HepG2 (cell line): ENCODE measurements around the gene SOX8. TPM values are rescaled to one million over a fixed set of nuclear protein-coding genes. Genes with fewer than 3 reads are reported as not detected.

Experiments used
- ATAC-seq: fragments of 200-7000 bp; cut with Tn5 transposase; 3 replicates; pipeline ENCODE4 v1.9.1; 2020; ENCODE audit warnings: mild to moderate bottlenecking, moderate library complexity
- BruUV-seq: library from RNA; stranded (reverse); fragments of 400-500 nt; replicated peaks from 2 replicates; lab custom pipeline; 2021; lab: Mats Ljungman, UMichigan
- CTCF ChIA-PET: fragments of 300-600 bp; formaldehyde crosslinking; extraction: SDS; loops from one replicate; lab custom pipeline; 2021; ENCODE audit warnings: low total read pairs, inconsistent platforms, low intra/inter-chr PET ratio; lab: Yijun Ruan, JAX
- POLR2A ChIA-PET: fragments of 350-600 bp; sonication (Branson Sonifier 250); formaldehyde crosslinking; loops from one replicate; lab custom pipeline; 2020; ENCODE audit warnings: antibody characterized with exemption, inconsistent platforms; lab: Yijun Ruan, JAX
- DNase-seq: peaks from one replicate; pipeline ENCODE4 v3.0.0-alpha.2; 2015; ENCODE audit warnings: low spot score
- FAIRE-seq: peaks from 3 replicates; lab custom pipeline; 2011; peaks lifted over from hg19 to GRCh38; lab: Jason Lieb, UNC
- H2AFZ ChIP-seq: one replicate; pipeline ENCODE4 v1.6.1; 2011; ENCODE audit warnings: low read length, inconsistent platforms
- H3K27ac ChIP-seq: fragments of 300-600 bp; 3 replicates; pipeline ENCODE4 v1.8.0; 2011; ENCODE audit warnings: mixed run types, mild to moderate bottlenecking, mixed read lengths, low read length, inconsistent platforms; ENCODE audit not compliant: insufficient read depth; ENCODE audit errors: extremely low read length
- H3K27me3 ChIP-seq, 2 experiments: fragments of 200-600 bp in 1 of 2; 2 replicates in 1 of 2; 3 replicates in 1 of 2; pipeline versions ENCODE4 v1.6.0 to v1.8.0; 2011; ENCODE audit warnings: low read length in 2 of 2, mild to moderate bottlenecking in 2 of 2, moderate library complexity in 2 of 2, inconsistent platforms in 1 of 2; ENCODE audit not compliant: insufficient read depth in 2 of 2, control insufficient read depth in 1 of 2
- H3K36me3 ChIP-seq, 2 experiments: fragments of 200-600 bp in 1 of 2; replicated peaks in 1 of 2; 2 replicates in 1 of 2; 3 replicates in 1 of 2; pipeline versions ENCODE4 v1.5.1 to v1.8.0; 2011; ENCODE audit warnings: low read length in 2 of 2, inconsistent platforms in 1 of 2; ENCODE audit not compliant: insufficient read depth in 2 of 2, control insufficient read depth in 1 of 2
- H3K4me1 ChIP-seq: 2 replicates; pipeline ENCODE4 v1.5.1; 2012; ENCODE audit warnings: low read length, inconsistent platforms; ENCODE audit not compliant: insufficient read depth
- H3K4me2 ChIP-seq: 2 replicates; pipeline ENCODE4 v1.6.0; 2011; ENCODE audit warnings: low read depth, low read length, inconsistent platforms
- H3K4me3 ChIP-seq, 3 experiments: fragments of 200-600 bp in 1 of 3; sonication (generic), shearing (Covaris generic) in 1 of 3; replicated peaks in 1 of 3; 2 replicates each; pipeline ENCODE4 v1.5.1; 2011 to 2016; ENCODE audit warnings: low read length in 3 of 3, inconsistent platforms in 2 of 3, low read depth in 2 of 3, mild to moderate bottlenecking in 2 of 3, control low read depth in 1 of 3, mixed read lengths in 1 of 3; ENCODE audit not compliant: insufficient read depth in 1 of 3
- H3K79me2 ChIP-seq: one replicate; pipeline ENCODE4 v1.6.1; 2011; ENCODE audit warnings: low read length, inconsistent platforms; ENCODE audit not compliant: insufficient read depth
- H3K9ac ChIP-seq: 2 replicates; pipeline ENCODE4 v1.6.0; 2011; ENCODE audit warnings: mild to moderate bottlenecking, low read depth, low read length, inconsistent platforms; ENCODE audit not compliant: insufficient read depth
- H3K9me3 ChIP-seq: 2 replicates; pipeline ENCODE4 v1.5.1; 2012; ENCODE audit warnings: mild to moderate bottlenecking, low read length
- H4K20me1 ChIP-seq: 2 replicates; pipeline ENCODE4 v1.6.0; 2011; ENCODE audit warnings: inconsistent platforms, mild to moderate bottlenecking, low read length, moderate library complexity; ENCODE audit not compliant: insufficient read depth
- CBX1 ChIP-seq: IDR thresholded peaks from one replicate; pipeline ENCODE4 v1.6.1; 2016; ENCODE audit warnings: antibody characterized with exemption, low read depth
- CTCF ChIP-seq: sonication (generic); formaldehyde crosslinking; IDR thresholded peaks from 2 replicates; pipeline ENCODE4 v1.5.0; 2020; ENCODE audit warnings: mild to moderate bottlenecking, missing genetic modification reagents, moderate library complexity
- HDAC2 ChIP-seq: sonication (generic); formaldehyde crosslinking; IDR thresholded peaks from 2 replicates; pipeline ENCODE4 v1.4.0; 2020; ENCODE audit warnings: missing genetic modification reagents
- PAWR ChIP-seq: sonication (generic); formaldehyde crosslinking; IDR thresholded peaks from 2 replicates; pipeline ENCODE4 v1.4.0; 2020; ENCODE audit warnings: missing genetic modification reagents, mild to moderate bottlenecking, borderline replicate concordance
- ZNF234 ChIP-seq: sonication (generic); formaldehyde crosslinking; conservative IDR thresholded peaks from 2 replicates; pipeline ENCODE4 v1.5.1; 2020; ENCODE audit warnings: mild to moderate bottlenecking, missing genetic modification reagents
- ZNF607 ChIP-seq: sonication (generic); formaldehyde crosslinking; IDR thresholded peaks from 2 replicates; pipeline ENCODE4 v1.5.1; 2020; ENCODE audit warnings: missing genetic modification reagents, mild to moderate bottlenecking, borderline replicate concordance
- ZNF710 ChIP-seq: sonication (generic); formaldehyde crosslinking; IDR thresholded peaks from 2 replicates; pipeline ENCODE4 v1.5.0; 2020; ENCODE audit warnings: mild to moderate bottlenecking, missing genetic modification reagents, borderline replicate concordance
- WGBS: methylation state at CpG from one replicate; pipeline ENCODE4 v1.1.6; 2017; ENCODE audit warnings: low lambda C conversion rate; 5-methylcytosine and 5-hydroxymethylcytosine counted together
- in situ Hi-C: cut with HindIII; loops from 2 replicates; pipeline ENCODE4 v1.10.0; 2017; ENCODE audit warnings: low pct_unique_long_range_greater_than_20kb; ENCODE audit not compliant: extremely low pct_ligation_motif_present
- intact Hi-C: fragments of 100-400 bp; cut with micrococcal nuclease; formaldehyde crosslinking; loops from one replicate; pipeline ENCODE4 v1.10.0; 2022; ENCODE audit not compliant: unreplicated experiment
- polyA plus RNA-seq, 8 experiments: library from polyadenylated mRNA; depleted of rRNA in 3 of 8; stranded (reverse) in 7 of 8; unstranded in 1 of 8; fragments of >200 nt; fragmentation: Illumina TruSeq in 4 of 8; extraction: Trizol in 4 of 8; gene quantifications; 2 replicates each; pipeline versions ENCODE4 v1.2.1 to v1.2.3, GENCODE V29; 2011 to 2016; ENCODE audit warnings: low read depth in 4 of 8, missing spikeins in 1 of 8, mixed read lengths in 1 of 8; ENCODE audit not compliant: insufficient read depth in 1 of 8
- total RNA-seq, 5 experiments: library from RNA; depleted of rRNA; stranded (reverse); fragments of >200 nt; fragmentation: Illumina TruSeq; extraction: Trizol; gene quantifications; 2 replicates each; pipeline ENCODE4 v1.2.3, GENCODE V29; 2016; ENCODE audit warnings: low read depth in 1 of 5
- TF ChIP-seq, protein P1 (sequence below): sonication (generic); formaldehyde crosslinking; conservative IDR thresholded peaks from 2 replicates; pipeline ENCODE4 v1.4.0; 2020; ENCODE audit warnings: missing genetic modification reagents

SOX8 gene
- total and polyA plus RNA-seq, 2 of the 13 experiments (the other 11 are each of a cell fraction or from before 2014, with no cell fraction given): 0.20 to 0.28 TPM

DNA sequence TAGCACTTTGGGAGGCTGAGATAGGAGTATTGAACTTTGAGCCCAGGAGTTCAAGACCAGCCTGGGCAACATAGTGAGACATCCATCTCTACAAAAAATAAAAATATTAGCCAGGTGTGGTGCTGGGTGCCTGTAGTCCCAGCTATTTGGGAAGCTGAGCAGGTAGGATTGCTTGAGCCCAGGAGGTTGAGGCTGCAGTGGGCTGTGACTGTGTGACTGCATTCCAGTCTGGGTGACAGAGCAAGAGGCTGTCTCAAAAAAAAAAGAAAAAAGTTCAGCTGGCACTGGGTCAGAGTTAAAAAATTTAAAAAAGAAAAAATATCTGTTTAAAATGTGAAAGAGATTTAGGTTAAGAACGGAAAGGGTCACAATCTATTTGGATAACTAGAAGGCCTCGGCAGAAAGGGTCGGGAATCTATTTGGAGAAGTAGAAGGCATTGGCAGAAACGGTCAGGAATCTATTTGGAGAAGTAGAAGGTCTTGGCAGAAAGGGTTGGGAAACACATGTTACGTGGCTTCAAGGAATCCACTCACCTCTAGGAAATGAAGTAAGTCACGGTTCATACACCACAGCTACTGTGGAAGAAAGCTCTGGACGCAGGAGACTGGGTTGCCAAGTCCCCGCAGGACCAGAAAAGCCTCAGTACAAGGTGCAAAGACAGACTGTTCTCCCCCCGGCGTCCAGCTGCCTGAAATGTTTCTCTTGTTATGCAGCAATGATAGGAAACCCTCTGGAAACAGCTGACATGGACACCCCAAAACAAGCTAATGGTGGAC is 36.1 kb upstream of the SOX8 start:
- Histone ChIP-seq H4K20me1 (no peaks in the 10 kb centered on the region), H2AFZ (no peak overlapping the region), H3K9ac (no peak overlapping the region), H3K4me1 (no peaks in the 10 kb centered on the region), H3K9me3 (peaks cover 6% of the 10 kb centered on the region), H3K4me2 (no peak overlapping the region), H3K79me2 (no peaks in the 10 kb centered on the region), H3K36me3 (0 out of 5 replicates have a peak, but pooled peaks cover 0 to 3% of the 10 kb centered on the region in 2 experiments), H3K27ac (no peak overlapping the region), H3K4me3 (no peak overlapping the region), H3K27me3 (no peaks in the 10 kb centered on the region)
- intact Hi-C loops (no loop called here), in situ Hi-C loops (no loop called here)
- ATAC-seq (no peak), DNase-seq (no peak), FAIRE-seq (no peak)
- CTCF ChIA-PET: no interaction called here
- TF ChIP-seq, protein P1, sequence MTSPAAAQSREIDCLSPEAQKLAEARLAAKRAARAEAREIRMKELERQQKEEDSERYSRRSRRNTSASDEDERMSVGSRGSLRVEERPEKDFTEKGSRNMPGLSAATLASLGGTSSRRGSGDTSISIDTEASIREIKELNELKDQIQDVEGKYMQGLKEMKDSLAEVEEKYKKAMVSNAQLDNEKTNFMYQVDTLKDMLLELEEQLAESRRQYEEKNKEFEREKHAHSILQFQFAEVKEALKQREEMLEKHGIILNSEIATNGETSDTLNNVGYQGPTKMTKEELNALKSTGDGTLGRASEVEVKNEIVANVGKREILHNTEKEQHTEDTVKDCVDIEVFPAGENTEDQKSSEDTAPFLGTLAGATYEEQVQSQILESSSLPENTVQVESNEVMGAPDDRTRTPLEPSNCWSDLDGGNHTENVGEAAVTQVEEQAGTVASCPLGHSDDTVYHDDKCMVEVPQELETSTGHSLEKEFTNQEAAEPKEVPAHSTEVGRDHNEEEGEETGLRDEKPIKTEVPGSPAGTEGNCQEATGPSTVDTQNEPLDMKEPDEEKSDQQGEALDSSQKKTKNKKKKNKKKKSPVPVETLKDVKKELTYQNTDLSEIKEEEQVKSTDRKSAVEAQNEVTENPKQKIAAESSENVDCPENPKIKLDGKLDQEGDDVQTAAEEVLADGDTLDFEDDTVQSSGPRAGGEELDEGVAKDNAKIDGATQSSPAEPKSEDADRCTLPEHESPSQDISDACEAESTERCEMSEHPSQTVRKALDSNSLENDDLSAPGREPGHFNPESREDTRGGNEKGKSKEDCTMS: no peak
- TF ChIP-seq ZNF607 (CRISPR knock-in tag) (no peak), PAWR (no peak), ZNF234 (no peak), ZNF710 (CRISPR knock-in tag) (no peak), CBX1 (no peak), HDAC2 (CRISPR knock-in tag) (no peak), CTCF (CRISPR knock-in tag) (no peak)
- no TSS peak for BruUV-seq
- POLR2A ChIA-PET: no interaction called here
- 92% methylated on average over 7 of the region's 10 CpGs for WGBS
